Inflammatory macrophage treated with lipopolysaccharide for 1 hour (primary cell): ENCODE results near the gene RHOBTB3.
A peak's percentile ranks its signal among the peaks of the same experiment; 100 is the strongest.

Experiments used
- DNase-seq, 2 donors: peaks; one replicate each; pipeline ENCODE4 v3.0.0-alpha.2; 2020 to 2022

RHOBTB3 gene

GRCh38 chr5:95713960-95714710, 17.0 kb upstream of the RHOBTB3 start:
- peak in 1 of 2 donors; percentile 26 for DNase-seq

- DNase-seq: peak in 1 of 2 donors; percentile 21
Measured at GRCh38 chr5:95715799-95716461, 15.2 kb upstream of the RHOBTB3 start.

- DNase-seq: no peak
Measured at GRCh38 chr5:95717439-95717838, 13.7 kb upstream of the RHOBTB3 start.

GRCh38 chr5:95718203-95718602, 12.9 kb upstream of the RHOBTB3 start:
- peak; percentile 56 to 63 for DNase-seq

- DNase-seq: no peak
Measured at GRCh38 chr5:95718738-95719137, 12.4 kb upstream of the RHOBTB3 start.

GRCh38 chr5:95720094-95720786, 10.9 kb upstream of the RHOBTB3 start:
- DNase-seq: no peak

GRCh38 chr5:95721582-95722295, 9.4 kb upstream of the RHOBTB3 start:
- DNase-seq: no peak

GRCh38 chr5:95723632-95724369, 7.3 kb upstream of the RHOBTB3 start:
- DNase-seq: no peak

GRCh38 chr5:95725071-95725820, 5.9 kb upstream of the RHOBTB3 start:
- no peak for DNase-seq

- no peak for DNase-seq
Measured at GRCh38 chr5:95725937-95726810, 5.0 kb upstream of the RHOBTB3 start.

- no peak for DNase-seq
Measured at GRCh38 chr5:95726811-95727763, 4.0 kb upstream of the RHOBTB3 start.

- no peak for DNase-seq
Measured at GRCh38 chr5:95727764-95728191, 3.4 kb upstream of the RHOBTB3 start.

- no peak for DNase-seq
Measured at GRCh38 chr5:95728494-95729114, 2.5 kb upstream of the RHOBTB3 start.

- no peak for DNase-seq
Measured at GRCh38 chr5:95729115-95730010, 1.8 kb upstream of the RHOBTB3 start.

GRCh38 chr5:95730011-95730700, 980 bp upstream of the RHOBTB3 start:
- no peak for DNase-seq

- DNase-seq: no peak
Measured at GRCh38 chr5:95731571-95732554, 727 bp downstream of the RHOBTB3 start.
